ENCODE results near the gene TSC1. TPM values are rescaled to one million over a fixed set of nuclear protein-coding genes. Genes with fewer than 3 reads are reported as not detected.

The TSC1 gene
- total RNA-seq, 1 donor from 2014 or later = 50.8 TPM

DNA sequence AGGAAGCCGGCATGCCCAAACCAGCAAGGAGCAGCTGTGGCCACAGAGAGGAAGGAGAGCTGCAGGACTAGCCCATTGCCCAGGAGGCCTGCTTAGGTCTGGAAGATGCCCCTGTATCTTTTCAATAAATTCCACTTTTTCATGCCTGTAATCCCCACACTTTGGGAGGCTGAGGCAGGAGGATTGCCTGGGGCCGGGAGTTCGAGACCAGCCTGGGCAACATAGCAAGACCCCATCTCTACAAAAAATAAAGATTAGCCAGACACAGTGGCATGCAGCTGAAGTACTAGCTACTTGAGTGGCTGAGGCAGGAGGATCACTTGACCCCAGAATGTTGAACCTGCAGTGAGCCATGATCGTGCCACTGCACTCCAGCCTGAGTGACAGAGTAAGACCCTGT is 5.3 kb upstream of the TSC1 start:
- no peak overlapping the region for H3K27ac Mint-ChIP-seq (ENCODE audit: unreplicated experiment)
- no peak overlapping the region for H3K4me3 Mint-ChIP-seq (ENCODE audit: unreplicated experiment)
- no peaks in the 10 kb centered on the region for H3K9me3 Mint-ChIP-seq (ENCODE audit: unreplicated experiment)
- TF ChIP-seq, protein P1, sequence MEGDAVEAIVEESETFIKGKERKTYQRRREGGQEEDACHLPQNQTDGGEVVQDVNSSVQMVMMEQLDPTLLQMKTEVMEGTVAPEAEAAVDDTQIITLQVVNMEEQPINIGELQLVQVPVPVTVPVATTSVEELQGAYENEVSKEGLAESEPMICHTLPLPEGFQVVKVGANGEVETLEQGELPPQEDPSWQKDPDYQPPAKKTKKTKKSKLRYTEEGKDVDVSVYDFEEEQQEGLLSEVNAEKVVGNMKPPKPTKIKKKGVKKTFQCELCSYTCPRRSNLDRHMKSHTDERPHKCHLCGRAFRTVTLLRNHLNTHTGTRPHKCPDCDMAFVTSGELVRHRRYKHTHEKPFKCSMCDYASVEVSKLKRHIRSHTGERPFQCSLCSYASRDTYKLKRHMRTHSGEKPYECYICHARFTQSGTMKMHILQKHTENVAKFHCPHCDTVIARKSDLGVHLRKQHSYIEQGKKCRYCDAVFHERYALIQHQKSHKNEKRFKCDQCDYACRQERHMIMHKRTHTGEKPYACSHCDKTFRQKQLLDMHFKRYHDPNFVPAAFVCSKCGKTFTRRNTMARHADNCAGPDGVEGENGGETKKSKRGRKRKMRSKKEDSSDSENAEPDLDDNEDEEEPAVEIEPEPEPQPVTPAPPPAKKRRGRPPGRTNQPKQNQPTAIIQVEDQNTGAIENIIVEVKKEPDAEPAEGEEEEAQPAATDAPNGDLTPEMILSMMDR (IDR thresholded peaks at IDR 0.05) = no peak
- peaks cover 16% of the 10 kb centered on the region for H3K4me1 Mint-ChIP-seq (ENCODE audit: unreplicated experiment)
- peaks cover 9% of the 10 kb centered on the region for H3K27me3 Mint-ChIP-seq (ENCODE audit: unreplicated experiment)
- DNase-seq (ENCODE audit: extremely low spot score, unreplicated experiment) = no peak
- no peaks in the 10 kb centered on the region for H3K36me3 Mint-ChIP-seq (ENCODE audit: unreplicated experiment)

DNA sequence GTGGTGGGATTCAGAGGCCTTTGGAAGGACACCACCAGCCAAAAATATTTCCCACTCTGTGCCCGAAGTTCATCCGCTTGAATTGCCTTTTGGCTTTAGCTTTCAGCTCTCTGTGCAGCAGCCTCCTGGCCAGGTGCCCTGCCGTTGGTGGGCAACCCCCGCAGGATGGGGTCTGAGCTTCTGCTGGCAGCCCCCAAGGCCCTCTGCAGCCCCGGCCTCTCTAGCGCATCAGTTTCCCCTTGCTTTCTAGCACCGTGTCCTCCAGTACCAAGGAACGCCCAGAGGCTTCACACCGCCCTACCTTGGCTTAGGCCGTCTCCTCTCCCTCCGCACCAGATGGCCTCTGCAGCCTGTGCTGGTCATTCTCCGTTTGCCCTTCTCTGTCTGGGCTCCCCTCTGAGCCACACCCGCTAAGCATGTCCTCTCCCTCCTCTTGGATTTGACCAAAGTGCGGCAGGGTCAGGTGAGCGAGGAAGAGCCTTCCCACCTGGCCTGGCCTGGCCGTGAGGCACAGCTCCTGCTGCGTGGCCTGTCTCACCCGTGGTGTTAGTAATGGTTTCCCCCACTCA is 4.2 kb upstream of the TSC1 start:
- DNase-seq (ENCODE audit: extremely low spot score, unreplicated experiment) = no peak
- H3K4me3 Mint-ChIP-seq (ENCODE audit: unreplicated experiment) = no peak overlapping the region
- peaks cover 21% of the 10 kb centered on the region for H3K4me1 Mint-ChIP-seq (ENCODE audit: unreplicated experiment)
- H3K36me3 Mint-ChIP-seq (ENCODE audit: unreplicated experiment) = no peaks in the 10 kb centered on the region
- H3K9me3 Mint-ChIP-seq (ENCODE audit: unreplicated experiment) = no peaks in the 10 kb centered on the region
- TF ChIP-seq, protein P1 (IDR thresholded peaks at IDR 0.05) = no peak
- H3K27me3 Mint-ChIP-seq (ENCODE audit: unreplicated experiment) = peaks cover 9% of the 10 kb centered on the region
- no peak overlapping the region for H3K27ac Mint-ChIP-seq (ENCODE audit: unreplicated experiment)

DNA sequence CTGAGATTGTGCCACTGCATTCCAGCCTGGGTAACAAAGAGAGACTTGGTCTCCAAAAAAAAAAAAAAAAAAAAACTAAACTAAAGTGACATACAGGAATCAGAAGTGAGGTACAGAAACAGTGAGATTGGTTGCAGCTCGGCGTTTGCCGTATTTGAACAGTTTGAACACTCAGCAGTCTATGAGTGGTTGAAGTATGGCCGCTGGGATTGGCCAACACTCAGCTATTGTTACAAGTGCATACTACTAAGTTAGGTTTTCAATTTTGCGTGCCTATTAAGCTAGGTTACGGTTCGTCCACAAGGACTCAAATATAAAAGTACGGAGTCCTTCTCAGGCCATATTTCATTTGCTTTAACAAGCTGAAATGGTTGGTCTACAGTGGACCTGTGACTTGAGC is 3.3 kb upstream of the TSC1 start:
- Mint-ChIP-seq H3K27ac (ENCODE audit: unreplicated experiment) (no peak overlapping the region), H3K4me1 (ENCODE audit: unreplicated experiment) (peaks cover 29% of the 10 kb centered on the region), H3K9me3 (ENCODE audit: unreplicated experiment) (no peaks in the 10 kb centered on the region), H3K27me3 (ENCODE audit: unreplicated experiment) (peaks cover 6% of the 10 kb centered on the region), H3K36me3 (ENCODE audit: unreplicated experiment) (no peaks in the 10 kb centered on the region), H3K4me3 (ENCODE audit: unreplicated experiment) (no peak overlapping the region)
- TF ChIP-seq, protein P1 (IDR thresholded peaks at IDR 0.05) = no peak
- no peak for DNase-seq (ENCODE audit: extremely low spot score, unreplicated experiment)

DNA sequence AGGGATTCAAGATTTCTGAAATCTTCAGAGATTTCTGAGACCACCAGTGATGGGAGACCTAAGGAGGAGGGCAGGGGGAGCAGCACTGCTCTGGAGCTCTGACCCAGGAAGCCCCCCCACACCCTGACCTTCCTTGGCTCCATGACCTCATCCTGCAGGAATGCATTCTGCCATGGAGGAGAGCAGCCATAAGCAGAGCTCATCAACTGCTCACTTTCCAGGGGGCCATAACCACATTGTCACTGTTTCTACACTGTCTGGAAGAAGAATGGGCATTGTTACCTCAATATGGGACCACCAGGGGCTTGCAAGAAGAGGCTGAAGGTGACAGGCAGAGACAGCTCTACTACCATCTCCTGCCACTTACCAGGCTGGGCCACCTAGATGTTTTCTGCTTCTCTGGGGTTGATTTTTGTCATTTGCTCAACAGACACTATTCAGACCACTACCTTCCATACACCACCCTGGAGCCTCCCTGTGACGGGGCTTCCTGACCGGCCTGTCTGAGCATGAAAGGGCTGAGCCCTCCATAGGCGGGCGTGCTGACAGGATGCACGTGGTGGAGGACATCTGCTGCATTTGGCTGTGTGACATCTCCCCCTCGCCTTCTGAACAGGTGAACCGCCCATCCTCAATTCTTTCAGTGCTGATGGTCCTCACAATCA is 2.3 kb upstream of the TSC1 start:
- peaks cover 38% of the 10 kb centered on the region for H3K4me1 Mint-ChIP-seq (ENCODE audit: unreplicated experiment)
- H3K36me3 Mint-ChIP-seq (ENCODE audit: unreplicated experiment) = no peaks in the 10 kb centered on the region
- no peak overlapping the region for H3K4me3 Mint-ChIP-seq (ENCODE audit: unreplicated experiment)
- TF ChIP-seq, protein P1 (IDR thresholded peaks at IDR 0.05) = no peak
- no peak overlapping the region for H3K27ac Mint-ChIP-seq (ENCODE audit: unreplicated experiment)
- DNase-seq (ENCODE audit: extremely low spot score, unreplicated experiment) = no peak
- no peaks in the 10 kb centered on the region for H3K27me3 Mint-ChIP-seq (ENCODE audit: unreplicated experiment)
- no peaks in the 10 kb centered on the region for H3K9me3 Mint-ChIP-seq (ENCODE audit: unreplicated experiment)

DNA sequence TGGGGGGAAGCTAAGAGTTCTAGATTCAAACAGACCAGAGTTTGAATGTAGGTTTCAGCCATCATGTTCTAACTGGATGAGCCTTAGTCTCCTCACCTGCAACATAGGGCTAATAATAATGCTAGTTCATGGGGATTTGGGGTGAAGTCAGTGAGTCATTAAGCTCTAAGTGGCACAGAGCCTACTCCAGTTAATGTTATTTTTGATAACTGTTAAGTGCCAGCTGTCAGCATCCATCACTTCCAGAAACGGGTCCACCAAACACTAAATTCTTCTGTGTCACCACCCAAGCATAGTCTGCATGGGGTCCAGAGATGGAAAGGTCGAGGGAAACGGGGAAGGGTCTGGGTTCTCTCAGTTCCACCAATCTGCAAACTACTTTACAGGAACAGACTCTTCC is 1.8 kb upstream of the TSC1 start:
- Mint-ChIP-seq H3K27ac (ENCODE audit: unreplicated experiment) (no peak overlapping the region), H3K4me3 (ENCODE audit: unreplicated experiment) (no peak overlapping the region), H3K27me3 (ENCODE audit: unreplicated experiment) (no peaks in the 10 kb centered on the region), H3K4me1 (ENCODE audit: unreplicated experiment) (peaks cover 38% of the 10 kb centered on the region), H3K9me3 (ENCODE audit: unreplicated experiment) (no peaks in the 10 kb centered on the region), H3K36me3 (ENCODE audit: unreplicated experiment) (no peaks in the 10 kb centered on the region)
- TF ChIP-seq, protein P1 (IDR thresholded peaks at IDR 0.05) = no peak
- DNase-seq (ENCODE audit: extremely low spot score, unreplicated experiment) = no peak
